Ramos (cell line): ENCODE measurements around the gene TBC1D12.

ENCODE experiments used
- in situ Hi-C: fragments of 300-500 bp; cut with MboI; formaldehyde crosslinking; loops from one replicate; pipeline ENCODE4 v1.14.3; 2022; ENCODE audit warnings: low sequenced_read_pairs; ENCODE audit not compliant: unreplicated experiment

Gene TBC1D12

DNA sequence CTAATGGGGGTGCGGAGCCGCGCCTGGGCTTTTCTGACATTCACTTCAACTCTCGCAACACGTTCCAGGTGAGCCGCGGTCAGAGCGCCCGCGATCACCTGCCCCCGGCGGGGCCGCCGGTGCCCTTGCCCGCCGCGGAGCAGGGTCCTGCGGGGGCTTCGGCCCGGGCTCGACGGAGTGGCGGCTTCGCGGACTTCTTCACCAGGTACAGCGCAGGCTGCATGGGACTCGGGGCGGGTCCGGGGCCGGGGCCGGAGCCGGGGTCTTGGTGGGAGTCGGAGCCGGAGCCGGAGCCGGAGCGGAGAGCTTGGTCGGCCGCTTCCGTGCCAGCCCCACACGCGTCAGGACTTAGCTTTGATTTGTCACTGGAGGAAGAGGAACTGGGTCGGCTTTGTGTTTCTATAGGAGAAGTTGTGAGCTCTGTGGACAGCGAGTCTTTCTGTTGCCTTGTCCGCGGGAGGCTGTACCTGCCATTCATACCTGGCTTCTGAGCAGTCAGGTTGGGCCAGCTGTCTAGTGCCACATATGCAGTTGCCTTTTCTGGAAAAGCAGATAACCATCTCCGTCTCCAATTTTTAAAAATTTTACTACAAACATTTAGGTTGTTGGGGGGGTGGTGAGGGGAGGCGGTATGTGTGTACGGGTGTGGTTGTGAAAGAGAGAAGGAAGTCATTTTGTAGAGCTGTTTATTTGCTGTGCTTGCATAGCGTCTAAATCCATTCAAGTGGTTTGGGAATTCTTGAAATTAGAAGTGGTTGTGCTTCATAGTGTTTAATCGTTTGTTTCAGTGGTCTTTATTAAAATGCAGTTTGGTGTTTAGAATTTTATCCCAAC lies 1.3 kb downstream of the TBC1D12 start:
- in situ Hi-C loops, result no loop called here

DNA sequence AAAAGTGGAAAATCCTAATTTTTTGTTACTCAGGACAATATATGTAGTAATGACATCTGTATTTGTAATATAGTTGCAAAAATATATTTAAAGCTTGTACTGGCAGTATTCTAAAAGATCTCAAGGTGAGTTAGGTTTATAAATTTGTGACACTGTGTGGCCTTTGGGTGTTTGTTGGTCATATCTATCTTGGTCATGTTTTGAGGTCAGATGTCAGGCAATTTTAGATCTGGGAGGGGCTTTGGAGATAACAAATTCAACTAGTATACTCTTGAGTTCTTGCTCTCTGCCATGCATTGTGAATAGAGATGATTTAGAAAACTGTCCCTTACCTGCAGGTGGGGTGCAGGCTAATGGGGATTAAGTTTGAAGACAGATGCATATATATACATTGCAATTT lies 3.1 kb downstream of the TBC1D12 start:
- in situ Hi-C loops, result no loop called here

DNA sequence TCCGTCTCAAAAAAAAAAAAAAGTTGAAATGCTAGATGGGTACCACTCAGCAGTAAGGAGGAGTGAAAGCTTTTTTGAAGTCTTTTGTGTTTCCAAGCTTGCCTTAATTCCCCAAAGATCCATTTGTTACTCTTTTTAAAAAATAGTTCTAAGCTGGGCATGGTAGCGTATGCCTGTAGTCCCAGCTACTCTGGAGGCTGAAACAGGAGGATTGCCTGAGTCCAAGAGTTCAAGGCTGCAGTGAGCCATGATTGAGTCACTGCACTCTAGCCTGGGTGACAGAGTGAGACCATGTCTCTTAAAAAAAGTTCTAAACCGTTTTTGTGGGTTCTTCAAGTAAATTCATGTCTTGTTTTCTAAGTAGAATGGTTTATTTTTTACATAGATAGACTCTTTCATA lies 5.3 kb downstream of the TBC1D12 start:
- in situ Hi-C loops, result no loop called here

DNA sequence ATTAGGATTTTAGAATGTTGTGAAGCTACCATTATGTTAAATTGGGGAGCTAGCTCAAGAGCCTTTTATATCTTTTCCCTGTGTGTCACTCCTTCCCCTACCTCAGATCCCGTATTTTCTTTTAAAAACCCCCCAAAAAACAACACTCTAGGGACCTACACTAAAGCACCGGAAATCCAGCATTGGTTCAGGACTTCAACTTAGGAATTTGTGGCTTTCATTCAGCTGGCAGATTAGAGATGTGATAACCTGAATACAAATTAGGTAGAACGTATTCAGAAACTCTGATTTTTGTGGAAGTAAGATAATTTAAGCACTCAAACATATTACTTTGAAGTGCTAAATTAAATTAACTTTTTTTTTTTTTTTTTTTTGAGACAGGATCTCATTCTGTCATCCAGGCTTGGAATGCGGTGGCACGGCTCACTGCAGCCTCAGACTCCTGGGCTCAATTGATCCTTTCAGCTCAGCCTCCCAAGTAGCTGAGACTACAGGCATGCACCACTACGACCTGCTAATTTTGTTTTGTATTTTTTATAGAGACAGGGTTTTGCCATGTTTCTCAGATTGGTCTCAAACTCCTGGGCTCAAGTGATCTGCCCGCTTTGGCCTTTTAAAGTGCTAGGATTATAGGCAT lies 6.8 kb downstream of the TBC1D12 start:
- in situ Hi-C loops, result no loop called here

DNA sequence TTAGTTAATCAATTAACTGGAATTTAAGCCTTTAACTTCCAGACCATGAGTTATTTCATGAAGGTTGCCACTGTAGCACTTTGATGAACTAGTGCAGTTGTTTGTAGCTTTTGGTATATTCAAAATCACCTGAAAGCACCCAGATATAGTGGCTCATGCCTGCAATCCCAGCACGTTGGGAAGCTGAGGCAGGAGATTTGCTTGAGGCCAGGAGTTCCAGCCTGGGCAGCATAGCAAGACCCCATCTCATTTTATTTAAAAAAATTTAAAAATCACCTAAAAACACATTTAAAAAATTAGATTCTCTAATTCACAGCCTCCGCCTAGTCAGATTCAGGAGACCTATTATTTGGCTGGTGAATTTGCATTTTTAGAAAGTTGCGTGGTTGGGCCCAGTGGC lies 9.0 kb downstream of the TBC1D12 start:
- in situ Hi-C loops, result no loop called here

DNA sequence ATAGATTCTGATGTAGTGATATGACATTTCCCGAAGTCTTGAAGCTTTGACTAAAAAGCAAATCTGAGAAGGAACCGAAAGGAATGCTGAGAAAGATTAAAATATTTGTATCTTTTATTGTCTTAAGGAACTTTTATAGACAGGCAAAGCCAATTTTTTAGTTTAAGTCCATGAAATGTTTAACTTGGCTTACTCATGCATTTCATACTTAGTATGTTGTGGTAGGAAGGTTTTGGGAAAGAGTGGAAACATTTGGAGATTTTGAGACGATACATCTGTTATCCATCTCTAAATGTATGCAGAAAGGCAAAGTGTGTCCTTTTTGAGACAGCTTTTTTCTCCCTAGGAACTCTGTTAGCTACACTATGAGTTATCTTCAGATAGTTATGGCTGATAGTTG lies 10.1 kb downstream of the TBC1D12 start:
- in situ Hi-C loops, result no loop called here

DNA sequence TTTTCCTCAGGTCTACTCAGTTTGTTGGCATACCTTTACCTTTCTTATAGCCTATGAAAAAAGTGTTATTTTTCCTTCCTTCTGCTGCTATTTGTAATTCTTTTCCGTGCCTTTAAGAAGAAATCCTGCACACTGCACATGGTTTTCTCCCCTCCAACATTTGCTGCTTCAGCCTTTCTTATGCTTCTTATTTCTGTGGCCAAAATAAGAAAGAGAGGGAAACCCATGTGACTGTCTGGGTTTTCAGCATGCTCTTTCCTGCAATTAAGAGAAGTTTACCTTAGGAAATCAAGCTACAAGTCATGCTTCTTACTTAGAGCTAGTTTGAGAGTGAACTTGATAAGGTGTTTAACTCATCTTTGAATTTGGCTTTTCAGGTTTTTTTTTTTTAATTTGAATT lies 11.0 kb downstream of the TBC1D12 start:
- in situ Hi-C loops, result no loop called here

DNA sequence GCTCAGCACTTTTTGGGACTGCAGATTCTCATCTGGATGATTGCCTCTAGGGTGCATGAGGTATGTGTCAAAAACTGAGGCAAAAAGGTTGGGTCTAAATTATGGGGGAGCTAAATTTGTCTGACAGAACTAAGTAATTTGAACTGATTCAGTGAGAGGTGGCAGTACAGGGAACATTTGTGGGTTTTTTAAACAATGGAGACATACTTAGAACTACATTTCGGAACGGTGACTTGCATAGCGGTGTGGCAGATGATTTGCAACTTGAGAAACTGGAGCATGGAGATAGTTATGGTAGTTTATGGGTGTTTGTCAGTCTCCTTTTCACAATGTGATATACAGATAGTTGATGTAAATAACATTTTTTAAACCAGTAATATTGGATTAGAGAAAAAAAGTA lies 14.6 kb downstream of the TBC1D12 start:
- in situ Hi-C loops, result no loop called here

GRCh38 chr10:94417321-94417720 lies 15.0 kb downstream of the TBC1D12 start:
- in situ Hi-C loops, result no loop called here

DNA sequence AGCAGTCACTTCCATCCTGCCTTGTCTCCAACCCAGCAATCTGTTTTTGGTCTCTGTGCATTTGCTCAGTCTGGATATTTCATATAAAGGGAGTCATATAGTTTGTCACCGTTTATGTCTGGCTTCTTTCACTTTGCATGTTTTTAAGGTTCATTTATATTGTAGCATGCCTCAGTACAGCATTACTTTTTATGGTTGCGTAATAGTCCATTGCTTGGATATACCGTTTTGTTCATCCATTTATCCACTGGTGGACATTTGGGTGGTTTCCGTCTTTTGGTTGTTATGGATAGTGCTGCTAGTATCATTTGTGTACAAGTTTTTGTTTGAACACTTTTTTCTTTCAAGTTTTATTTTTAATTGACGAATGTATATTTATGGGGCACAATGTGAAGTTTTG lies 18.2 kb downstream of the TBC1D12 start:
- in situ Hi-C loops, result no loop called here

- in situ Hi-C loops, result no loop called here
These were observed 18.7 kb downstream of the TBC1D12 start for GRCh38 chr10:94420998-94421528.

- in situ Hi-C loops, result no loop called here
These were observed 21.3 kb downstream of the TBC1D12 start for GRCh38 chr10:94423627-94424026.

- in situ Hi-C loops, result no loop called here
These were observed 22.5 kb downstream of the TBC1D12 start for GRCh38 chr10:94424714-94425337.

DNA sequence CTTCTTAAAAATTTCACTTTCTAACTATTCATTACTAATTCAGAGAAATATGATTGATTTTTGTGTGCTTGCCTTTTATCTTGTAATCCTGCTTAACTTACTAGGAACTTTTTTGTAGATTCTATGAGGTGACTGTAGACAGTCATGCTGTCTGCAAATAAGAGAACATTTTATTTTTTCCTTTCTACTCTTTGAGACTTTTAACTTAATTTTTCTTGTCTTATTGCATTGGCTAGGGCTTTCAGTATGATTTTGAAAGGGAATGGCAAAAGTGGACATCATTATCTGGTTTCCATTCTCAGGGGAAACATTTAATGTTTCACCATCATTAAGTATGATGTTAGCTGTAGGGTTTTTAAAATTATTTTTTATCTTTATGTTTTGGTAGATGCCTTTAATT lies 23.6 kb downstream of the TBC1D12 start:
- in situ Hi-C loops, result no loop called here

DNA sequence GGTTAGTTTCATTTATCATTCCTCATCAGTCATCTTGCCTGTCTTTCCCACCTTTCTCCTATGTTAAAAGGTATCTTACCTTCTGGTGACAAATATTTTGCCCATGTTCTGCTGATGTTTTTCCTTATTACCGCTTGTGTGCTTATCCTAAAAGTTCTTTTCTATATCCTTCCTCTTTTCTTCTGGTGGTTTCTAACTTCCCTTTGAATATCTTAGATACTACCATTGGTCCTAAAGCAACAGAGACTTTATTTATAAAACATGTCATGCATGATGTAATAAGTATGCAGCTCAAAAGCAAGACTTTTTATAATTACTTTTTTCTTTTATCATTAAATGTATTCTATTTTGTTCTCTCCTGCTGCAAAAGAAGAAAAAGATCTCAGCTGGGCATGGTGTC lies 24.8 kb downstream of the TBC1D12 start:
- in situ Hi-C loops, result no loop called here

GRCh38 chr10:94428766-94429707 lies 26.7 kb downstream of the TBC1D12 start:
- in situ Hi-C loops, result no loop called here

DNA sequence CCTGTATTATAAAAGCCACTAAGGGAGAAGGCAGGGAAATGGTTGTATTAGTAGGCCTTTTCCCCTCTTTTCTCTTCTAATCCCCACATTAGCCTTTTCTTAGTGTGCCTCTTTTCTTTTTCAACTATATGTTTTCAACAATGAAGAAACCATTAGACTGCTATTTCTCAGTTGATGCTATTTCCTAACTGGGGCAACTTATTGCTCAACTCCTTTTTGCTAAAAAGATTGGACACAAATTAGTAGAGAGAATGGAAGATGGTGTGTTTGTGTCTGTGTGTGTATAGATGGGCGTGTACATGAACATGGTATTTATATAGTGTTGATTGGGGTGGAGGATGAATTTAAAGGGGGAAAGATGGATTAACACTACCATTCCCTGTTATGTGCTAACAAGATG lies 28.4 kb downstream of the TBC1D12 start:
- in situ Hi-C loops, result no loop called here

DNA sequence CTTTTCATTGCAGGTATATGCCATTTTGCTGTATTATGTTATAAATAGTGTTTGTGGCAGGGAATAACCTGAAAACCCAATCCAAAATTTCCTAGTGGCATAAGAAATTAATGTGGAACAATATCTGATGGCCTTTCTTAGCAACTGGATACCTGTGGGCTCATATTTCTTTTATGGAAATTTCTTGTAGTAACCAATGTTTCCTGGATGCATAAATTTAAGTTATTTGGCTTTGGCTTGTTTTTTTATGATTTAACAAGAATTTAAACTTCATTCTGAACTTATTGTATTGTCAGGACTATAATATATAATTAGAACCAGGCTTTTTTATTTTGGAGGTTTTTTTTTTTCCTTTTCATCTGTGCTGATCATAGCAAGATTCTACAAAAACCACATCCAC lies 30.1 kb downstream of the TBC1D12 start:
- in situ Hi-C loops, result no loop called here

- in situ Hi-C loops, result no loop called here
These were observed 37.0 kb downstream of the TBC1D12 start for GRCh38 chr10:94439275-94439861.

DNA sequence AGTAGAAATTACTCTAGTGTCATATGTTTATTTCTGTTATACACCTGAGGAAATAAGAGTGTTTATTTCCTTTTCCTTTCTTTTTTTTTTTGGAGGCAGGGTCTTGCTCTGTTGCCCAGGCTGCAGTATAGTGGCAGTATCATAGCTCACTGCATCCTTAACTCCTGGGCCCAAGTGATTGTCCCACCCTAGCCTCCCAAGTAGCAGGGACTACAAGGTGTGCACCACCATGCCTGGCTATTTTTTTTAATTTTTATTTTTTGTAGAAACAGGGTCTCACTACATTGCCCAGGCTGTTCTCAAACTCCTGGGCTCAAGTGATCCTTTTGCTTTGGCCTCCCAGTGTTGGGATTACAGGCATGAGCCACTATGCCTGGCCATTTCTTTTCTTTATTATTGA lies 37.8 kb downstream of the TBC1D12 start:
- in situ Hi-C loops, result no loop called here
